ENCODE results near the gene C16orf74.

GRCh38 chr16:85689285-85689949 lies 61.5 kb downstream of the C16orf74 start:
- TF ChIP-seq POLR2A (IDR thresholded peaks at IDR 0.05): no peak
- no peak for TF ChIP-seq CTCF (IDR thresholded peaks at IDR 0.05 in 4 of 5, conservative IDR thresholded peaks at IDR 0.05 in 1 of 5)

Data from gastrocnemius medialis (tissue), 4 donors.